ENCODE results near the gene NPM1.

- TF ChIP-seq CTCF (IDR thresholded peaks at IDR 0.05) (no peak), POLR2AphosphoS5 (IDR thresholded peaks at IDR 0.05) (no peak), POLR2A (IDR thresholded peaks at IDR 0.05; ENCODE audit: low read depth) (no peak), EP300 (IDR thresholded peaks at IDR 0.05) (no peak)
These were observed 67.9 kb downstream of the NPM1 start for GRCh38 chr5:171455522-171455921.
